IMR-90 (cell line): ENCODE results near the gene KLHL30. TPM values are rescaled to one million over a fixed set of nuclear protein-coding genes. Genes with fewer than 3 reads are reported as not detected.

Source experiments
- ATAC-seq: fragments of 200-7000 bp; cut with Tn5 transposase; 2 replicates; pipeline ENCODE4 v1.9.1; 2020; ENCODE audit warnings: low read depth, mild to moderate bottlenecking, moderate library complexity
- BruUV-seq: library from RNA; stranded (reverse); fragments of 400-500 nt; replicated peaks from 2 replicates; lab custom pipeline; 2021; lab: Mats Ljungman, UMichigan
- CTCF ChIA-PET: fragments of 300-600 bp; formaldehyde crosslinking; extraction: SDS; loops from one replicate; lab custom pipeline; 2021; ENCODE audit warnings: antibody characterized with exemption; lab: Yijun Ruan, JAX
- POLR2A ChIA-PET: fragments of 300-600 bp; sonication (Branson Sonifier 250); formaldehyde crosslinking; loops from one replicate; lab custom pipeline; 2022; ENCODE audit warnings: antibody characterized with exemption; ENCODE audit not compliant: unreplicated experiment; lab: Charles Lee
- DNase-seq: peaks from one replicate; pipeline ENCODE4 v3.0.0; 2013
- H2AFZ ChIP-seq: replicated peaks from 2 replicates; pipeline ENCODE3; 2013; ENCODE audit warnings: low read length, mild to moderate bottlenecking; ENCODE audit not compliant: poor library complexity
- H2AK5ac ChIP-seq: 2 replicates; pipeline ENCODE4 v1.6.1; 2013; ENCODE audit warnings: low read depth, low read length, inconsistent platforms
- H2AK9ac ChIP-seq: replicated peaks from 2 replicates; pipeline ENCODE3; 2013; ENCODE audit warnings: mild to moderate bottlenecking, low read depth, low read length, moderate library complexity; ENCODE audit not compliant: poor library complexity
- H2BK120ac ChIP-seq: 2 replicates; pipeline ENCODE4 v1.6.1; 2013; ENCODE audit warnings: low read depth, low read length, inconsistent platforms
- H2BK15ac ChIP-seq: 3 replicates; pipeline ENCODE4 v1.6.1; 2013; ENCODE audit warnings: low read depth, low read length, inconsistent platforms
- H2BK20ac ChIP-seq: 2 replicates; pipeline ENCODE4 v1.6.1; 2013; ENCODE audit warnings: low read depth, mild to moderate bottlenecking, inconsistent platforms, low read length, moderate library complexity
- H2BK5ac ChIP-seq: 2 replicates; pipeline ENCODE4 v1.6.1; 2013; ENCODE audit warnings: mild to moderate bottlenecking, low read depth, low read length, inconsistent platforms; ENCODE audit not compliant: poor library complexity, severe bottlenecking
- H3K14ac ChIP-seq: replicated peaks from 2 replicates; pipeline ENCODE4 v1.6.1; 2013; ENCODE audit warnings: low read depth, low read length, inconsistent platforms
- H3K18ac ChIP-seq: 2 replicates; pipeline ENCODE4 v1.6.1; 2013; ENCODE audit warnings: low read depth, low read length, control low read depth
- H3K23ac ChIP-seq: 2 replicates; pipeline ENCODE4 v1.6.1; 2013; ENCODE audit warnings: low read depth, low read length, inconsistent platforms
- H3K27ac ChIP-seq: 2 replicates; pipeline ENCODE4 v1.5.1; 2013; ENCODE audit warnings: mild to moderate bottlenecking, control low read depth, low read length; ENCODE audit not compliant: insufficient read depth
- H3K27me3 ChIP-seq: 2 replicates; pipeline ENCODE4 v1.6.1; 2013; ENCODE audit warnings: low read length; ENCODE audit not compliant: control insufficient read depth, insufficient read depth
- H3K36me3 ChIP-seq: 2 replicates; pipeline ENCODE4 v1.6.1; 2013; ENCODE audit warnings: low read length, mixed read lengths; ENCODE audit not compliant: control insufficient read depth, insufficient read depth
- H3K4ac ChIP-seq: 2 replicates; pipeline ENCODE4 v1.6.1; 2013; ENCODE audit warnings: low read depth, low read length, inconsistent platforms
- H3K4me1 ChIP-seq: 2 replicates; pipeline ENCODE4 v1.6.1; 2013; ENCODE audit warnings: low read length, mixed read lengths; ENCODE audit not compliant: control insufficient read depth, insufficient read depth
- H3K4me2 ChIP-seq: 2 replicates; pipeline ENCODE4 v1.6.1; 2013; ENCODE audit warnings: low read depth, mild to moderate bottlenecking, control low read depth, low read length, moderate library complexity
- H3K4me3 ChIP-seq: 2 replicates; pipeline ENCODE4 v1.5.1; 2013; ENCODE audit warnings: low read depth, mild to moderate bottlenecking, control low read depth, low read length, moderate library complexity; ENCODE audit not compliant: insufficient read depth
- H3K56ac ChIP-seq: 2 replicates; pipeline ENCODE4 v1.6.1; 2013; ENCODE audit warnings: low read length, inconsistent platforms; ENCODE audit not compliant: insufficient read depth; ENCODE audit errors: extremely low read depth
- H3K79me1 ChIP-seq, 2 experiments: 2 replicates each; pipeline ENCODE4 v1.6.1; 2013; ENCODE audit warnings: low read length in 2 of 2, inconsistent platforms in 1 of 2, low read depth in 1 of 2
- H3K9ac ChIP-seq: 2 replicates; pipeline ENCODE4 v1.6.1; 2013; ENCODE audit warnings: low read depth, low read length, control low read depth
- H3K9me1 ChIP-seq: 2 replicates; pipeline ENCODE4 v1.6.1; 2013; ENCODE audit warnings: low read length, inconsistent platforms; ENCODE audit not compliant: insufficient read depth
- H3K9me3 ChIP-seq: 2 replicates; pipeline ENCODE4 v1.6.1; 2013; ENCODE audit warnings: low read length; ENCODE audit not compliant: control insufficient read depth, insufficient read depth
- H4K20me1 ChIP-seq: 2 replicates; pipeline ENCODE4 v1.6.1; 2013; ENCODE audit warnings: low read length, inconsistent platforms; ENCODE audit not compliant: insufficient read depth
- H4K5ac ChIP-seq: 2 replicates; pipeline ENCODE4 v1.6.1; 2013; ENCODE audit warnings: mild to moderate bottlenecking, low read depth, low read length, control low read depth
- H4K8ac ChIP-seq, 2 experiments: 2 replicates each; pipeline ENCODE4 v1.6.1; 2013; ENCODE audit warnings: low read depth in 2 of 2, low read length in 2 of 2, control low read depth in 1 of 2, inconsistent platforms in 1 of 2
- H4K91ac ChIP-seq: 2 replicates; pipeline ENCODE4 v1.6.1; 2013; ENCODE audit warnings: low read depth, low read length, inconsistent platforms; ENCODE audit not compliant: insufficient read depth
- CTCF ChIP-seq: conservative IDR thresholded peaks from 2 replicates; pipeline ENCODE4 v1.5.1; 2012; ENCODE audit warnings: mild to moderate bottlenecking, low read depth, low read length, improper control_type of control experiment
- MAFK ChIP-seq: IDR thresholded peaks from 2 replicates; pipeline ENCODE4 v1.6.1; 2012; ENCODE audit warnings: low read depth, low read length, improper control_type of control experiment
- MAZ ChIP-seq: IDR thresholded peaks from 2 replicates; pipeline ENCODE4 v1.6.1; 2012; ENCODE audit warnings: low read depth, mild to moderate bottlenecking, low read length, improper control_type of control experiment, moderate library complexity, borderline replicate concordance
- MXI1 ChIP-seq: IDR thresholded peaks from 2 replicates; pipeline ENCODE4 v1.6.1; 2012; ENCODE audit warnings: low read depth, mild to moderate bottlenecking, low read length, moderate library complexity, borderline replicate concordance
- RAD21 ChIP-seq: IDR thresholded peaks from 2 replicates; pipeline ENCODE4 v1.6.1; 2012; ENCODE audit warnings: low read length, improper control_type of control experiment
- RCOR1 ChIP-seq: IDR thresholded peaks from 2 replicates; pipeline ENCODE4 v1.6.1; 2012; ENCODE audit warnings: mild to moderate bottlenecking, low read length, improper control_type of control experiment; ENCODE audit not compliant: insufficient replicate concordance
- SMC3 ChIP-seq: fragments of 150-350 bp; IDR thresholded peaks from 2 replicates; pipeline ENCODE4 v1.6.1; 2016; ENCODE audit warnings: low read depth, mild to moderate bottlenecking, antibody characterized with exemption, low read length, moderate library complexity
- USF2 ChIP-seq: fragments of 150-350 bp; IDR thresholded peaks from 2 replicates; pipeline ENCODE4 v1.6.1; 2017; ENCODE audit warnings: mild to moderate bottlenecking, antibody characterized with exemption, low read length, low read depth
- WGBS, 2 experiments: methylation state at CpG; one replicate each; pipeline versions ENCODE4 v1.1.5 to v1.1.7; 2013; ENCODE audit warnings: missing lambda C conversion rate in 2 of 2; ENCODE audit not compliant: insufficient read length in 1 of 2; ENCODE audit errors: extremely low coverage in 2 of 2; 5-methylcytosine and 5-hydroxymethylcytosine counted together
- dilution Hi-C: fragments of 300-500 bp; cut with HindIII; formaldehyde crosslinking; loops from one replicate; pipeline ENCODE4 v1.14.3; 2018; ENCODE audit warnings: low sequenced_read_pairs; ENCODE audit not compliant: unreplicated experiment
- in situ Hi-C: fragments of 300-500 bp; cut with MboI; formaldehyde crosslinking; loops from 3 replicates; pipeline ENCODE4 v1.14.3; 2019; ENCODE audit warnings: low sequenced_read_pairs, inconsistent platforms, mixed read lengths
- intact Hi-C: fragments of 100-400 bp; cut with micrococcal nuclease; formaldehyde crosslinking; loops from 2 replicates; pipeline ENCODE4 v1.10.0; 2022
- polyA plus RNA-seq, 3 experiments: library from polyadenylated mRNA; depleted of rRNA; stranded (reverse); fragments of >200 nt; gene quantifications; 2 replicates each; pipeline ENCODE4 v1.2.3, GENCODE V29; 2012; ENCODE audit warnings: low replicate concordance in 1 of 3
- total RNA-seq: library from RNA; depleted of rRNA; stranded (reverse); fragments of >200 nt; gene quantifications from 2 replicates; pipeline ENCODE4 v1.2.3, GENCODE V29; 2012

KLHL30 gene
- total and polyA plus RNA-seq, 2 of the 4 experiments (the other 2 are of a cell fraction): under 0.01 to 0.03 TPM

- H3K56ac ChIP-seq: no peak overlapping the region
- TF ChIP-seq USF2: no peak
- no peak for TF ChIP-seq RCOR1
- no peak for TF ChIP-seq SMC3
- TF ChIP-seq CTCF: no peak
- TF ChIP-seq RAD21: no peak
- TF ChIP-seq MAFK: no peak
- no peak for TF ChIP-seq MXI1
- TF ChIP-seq MAZ: no peak
- in situ Hi-C loops: no loop called here
- H4K5ac ChIP-seq: no peak overlapping the region
- H2BK15ac ChIP-seq: no peak overlapping the region
- H3K36me3 ChIP-seq: peaks cover 65% of the 10 kb centered on the region
- no peak overlapping the region for H2AK9ac ChIP-seq
- DNase-seq (no peak), ATAC-seq (no peak)
- no peak overlapping the region for H2BK20ac ChIP-seq
- CTCF ChIA-PET: no interaction called here
- H4K20me1 ChIP-seq: peaks cover 16% of the 10 kb centered on the region; the same call in 1 of the 2 replicates
- no TSS peak for BruUV-seq
- POLR2A ChIA-PET: no interaction called here
- peaks cover 36 to 63% of the 10 kb centered on the region in 2 experiments for H3K79me1 ChIP-seq
- H2BK5ac ChIP-seq: no peak overlapping the region
- H3K18ac ChIP-seq: no peak overlapping the region
- peak overlapping the region; percentile 31; the same call in 1 of the 2 replicates for H3K27ac ChIP-seq
- H4K91ac ChIP-seq: no peak overlapping the region
- dilution Hi-C loops: no loop called here
- H3K27me3 ChIP-seq: no peaks in the 10 kb centered on the region
- no peak overlapping the region for H3K9ac ChIP-seq
- H3K4me2 ChIP-seq: no peak overlapping the region
- no peak overlapping the region for H2AFZ ChIP-seq
- H3K4me3 ChIP-seq: no peak overlapping the region
- no peak overlapping the region for H3K14ac ChIP-seq
- H3K23ac ChIP-seq: no peak overlapping the region
- peaks cover 10% of the 10 kb centered on the region for H3K4me1 ChIP-seq
- peak overlapping the region; percentile 30; the same call in 1 of the 2 replicates for H2AK5ac ChIP-seq
- WGBS, 2 experiments: 89% methylated on average over 5 of the region's 6 CpGs; no CpG with 5 or more reads in 1 of the 2 experiments
- peaks cover 7% of the 10 kb centered on the region for H3K9me1 ChIP-seq
- H2BK120ac ChIP-seq: no peak overlapping the region
- H3K9me3 ChIP-seq: no peaks in the 10 kb centered on the region
- peak overlapping the region; percentile 17; the same call in 1 of the 2 replicates for H3K4ac ChIP-seq
- no peak overlapping the region for H4K8ac ChIP-seq
- intact Hi-C loops: no loop called here
These were observed 43.9 kb downstream of the KLHL30 start for GRCh38 chr2:238182362-238182761.
